ENCODE results near the gene FRZB. TPM values are rescaled to one million over a fixed set of nuclear protein-coding genes. Genes with fewer than 3 reads are reported as not detected.

FRZB gene
- total and polyA plus RNA-seq, 2 of the 13 experiments (the other 11 are each of a cell fraction or from before 2014, with no cell fraction given), result 0.04 to 1.2 TPM

GRCh38 chr2:182814804-182815203 lies 51.6 kb downstream of the FRZB start (continued):
- TF ChIP-seq TRIM22 (IDR thresholded peaks at IDR 0.05), result no peak
- no peak for TF ChIP-seq HNRNPL (IDR thresholded peaks at IDR 0.05; ENCODE audit: low read depth, low read length)
- TF ChIP-seq ETS1 (CRISPR knock-in tag; IDR thresholded peaks at IDR 0.05), result no peak
- TF ChIP-seq NR2F1 (CRISPR knock-in tag; IDR thresholded peaks at IDR 0.05), result no peak
- TF ChIP-seq ZNF788 (CRISPR knock-in tag; IDR thresholded peaks at IDR 0.05; ENCODE audit: borderline replicate concordance), result no peak; the same call in 1 of the 2 replicates
- no peak for TF ChIP-seq RNF219 (CRISPR knock-in tag; IDR thresholded peaks at IDR 0.05)
- TF ChIP-seq PHB2 (IDR thresholded peaks at IDR 0.05; ENCODE audit: partially characterized antibody), result no peak
- no peak for TF ChIP-seq PLSCR1 (CRISPR knock-in tag; IDR thresholded peaks at IDR 0.05; ENCODE audit: borderline replicate concordance)
- no peak for TF ChIP-seq TERF1 (CRISPR knock-in tag; IDR thresholded peaks at IDR 0.05)
- TF ChIP-seq MATR3 (CRISPR knock-in tag; IDR thresholded peaks at IDR 0.05), result no peak
- TF ChIP-seq SRF (IDR thresholded peaks at IDR 0.05; ENCODE audit: low read depth, low read length), result no peak
- no peak for TF ChIP-seq ARID3A (IDR thresholded peaks at IDR 0.05; ENCODE audit: low read depth, low read length)
- TF ChIP-seq ZNF3 (CRISPR knock-in tag; IDR thresholded peaks at IDR 0.05), result peak; percentile 99
- peak; percentile 10; the same call in 1 of the 2 replicates for TF ChIP-seq CTCF (CRISPR knock-in tag; IDR thresholded peaks at IDR 0.05)
- TF ChIP-seq POLR2G (IDR thresholded peaks at IDR 0.05; ENCODE audit: low read depth, low read length), result no peak
- no peak for TF ChIP-seq RNF2 (conservative IDR thresholded peaks at IDR 0.05; ENCODE audit: low read depth)
- TF ChIP-seq ZFP41 (CRISPR knock-in tag; IDR thresholded peaks at IDR 0.05; ENCODE audit: borderline replicate concordance), result no peak
- TF ChIP-seq ZNF792 (CRISPR knock-in tag; IDR thresholded peaks at IDR 0.05), result no peak
- no peak for TF ChIP-seq RFX1 (IDR thresholded peaks at IDR 0.05)
- no peak for TF ChIP-seq SATB2 (CRISPR knock-in tag; IDR thresholded peaks at IDR 0.05)
- no peak for TF ChIP-seq ZNF775 (CRISPR knock-in tag; IDR thresholded peaks at IDR 0.05; ENCODE audit: borderline replicate concordance)
- TF ChIP-seq RAD51 (IDR thresholded peaks at IDR 0.05; ENCODE audit: borderline replicate concordance), result no peak

Measured in HepG2 (cell line).